ENCODE data around the gene DACH2.

Gene DACH2

GRCh38 chrX:86436116-86436515, 287.9 kb downstream of the DACH2 start:
- TF ChIP-seq FOXP2 (optimal IDR thresholded peaks at IDR 0.05; ENCODE audit: control extremely low read depth, extremely low read length, insufficient read depth) (no peak), POLR2AphosphoS5 (IDR thresholded peaks at IDR 0.05; ENCODE audit: borderline replicate concordance, low read depth, low read length) (no peak), EZH2 (IDR thresholded peaks at IDR 0.05) (no peak)
- H3K36me3 ChIP-seq (ENCODE audit: insufficient read depth, low read length), result no peaks in the 10 kb centered on the region
- no peak overlapping the region for H3K4me3 ChIP-seq
- no peaks in the 10 kb centered on the region for H3K9me3 ChIP-seq (ENCODE audit: low read depth, low read length)
- DNase-seq (ENCODE audit: low read depth, low spot score), result no peak
- H3K27ac ChIP-seq, result no peak overlapping the region
- no peak overlapping the region for H3K9ac ChIP-seq (ENCODE audit: insufficient read length)

GRCh38 chrX:86455495-86455894, 307.2 kb downstream of the DACH2 start:
- no peak overlapping the region for H3K27ac ChIP-seq
- no peak for TF ChIP-seq POLR2AphosphoS5 (IDR thresholded peaks at IDR 0.05; ENCODE audit: borderline replicate concordance, low read depth, low read length)
- no peak for TF ChIP-seq EZH2 (IDR thresholded peaks at IDR 0.05)
- TF ChIP-seq FOXP2 (optimal IDR thresholded peaks at IDR 0.05; ENCODE audit: control extremely low read depth, extremely low read length, insufficient read depth), result no peak
- H3K36me3 ChIP-seq (ENCODE audit: insufficient read depth, low read length), result no peaks in the 10 kb centered on the region
- DNase-seq (ENCODE audit: low read depth, low spot score), result no peak
- H3K9ac ChIP-seq (ENCODE audit: insufficient read length), result no peak overlapping the region
- H3K9me3 ChIP-seq (ENCODE audit: low read depth, low read length), result no peaks in the 10 kb centered on the region
- H3K4me3 ChIP-seq, result no peak overlapping the region

DNA sequence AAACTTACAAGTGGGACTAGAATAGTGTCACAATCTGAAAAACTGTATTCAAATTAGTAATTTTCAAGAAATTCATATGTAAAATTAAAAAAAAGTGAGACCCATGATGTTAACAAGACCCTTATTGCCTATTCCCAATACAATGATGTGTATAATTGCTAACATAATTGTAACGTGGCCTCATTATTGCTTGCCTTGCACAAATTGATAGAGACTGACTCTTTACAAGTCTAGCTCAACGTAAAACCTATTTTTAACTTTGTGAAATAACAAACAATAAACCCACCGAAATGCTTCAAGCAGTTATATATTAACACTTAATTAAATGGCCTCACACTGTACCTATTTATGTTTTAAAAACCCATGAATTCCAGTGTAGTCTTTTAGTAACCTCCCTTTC, 312.5 kb downstream of the DACH2 start:
- TF ChIP-seq FOXP2 (optimal IDR thresholded peaks at IDR 0.05; ENCODE audit: control extremely low read depth, extremely low read length, insufficient read depth), result no peak

DNA sequence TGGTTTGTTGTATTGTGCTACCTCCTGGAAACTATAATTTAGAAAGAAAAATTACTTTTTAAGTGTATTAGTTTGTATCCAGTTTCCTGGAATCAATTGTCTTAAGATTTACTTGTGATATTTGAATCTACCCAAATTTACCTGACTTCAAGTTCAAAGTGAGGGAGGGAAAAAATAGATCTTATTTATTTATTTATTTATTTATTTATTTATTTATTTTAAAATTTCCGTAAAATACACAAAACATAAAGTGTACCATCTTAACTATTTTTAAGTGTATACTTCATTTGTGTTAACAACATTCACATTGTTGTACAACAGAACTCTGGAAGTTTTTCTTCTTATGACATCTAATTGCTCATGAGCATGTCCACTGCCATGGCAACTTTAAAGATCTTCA, 356.0 kb downstream of the DACH2 start:
- Histone ChIP-seq H3K27ac (no peak overlapping the region), H3K9me3 (ENCODE audit: low read depth, low read length) (no peaks in the 10 kb centered on the region), H3K4me3 (no peak overlapping the region), H3K9ac (ENCODE audit: insufficient read length) (no peak overlapping the region), H3K36me3 (ENCODE audit: insufficient read depth, low read length) (no peaks in the 10 kb centered on the region)
- DNase-seq (ENCODE audit: low read depth, low spot score), result no peak
- TF ChIP-seq FOXP2 (optimal IDR thresholded peaks at IDR 0.05; ENCODE audit: control extremely low read depth, extremely low read length, insufficient read depth) (no peak), POLR2AphosphoS5 (IDR thresholded peaks at IDR 0.05; ENCODE audit: borderline replicate concordance, low read depth, low read length) (no peak), EZH2 (IDR thresholded peaks at IDR 0.05) (no peak)

More for the DNA sequence above, 312.5 kb downstream of the DACH2 start:
- no peak overlapping the region for H3K4me3 ChIP-seq
- H3K36me3 ChIP-seq (ENCODE audit: insufficient read depth, low read length), result no peaks in the 10 kb centered on the region
- H3K9me3 ChIP-seq (ENCODE audit: low read depth, low read length), result no peaks in the 10 kb centered on the region
- H3K27ac ChIP-seq, result no peak overlapping the region
- DNase-seq (ENCODE audit: low read depth, low spot score), result no peak
- H3K9ac ChIP-seq (ENCODE audit: insufficient read length), result no peak overlapping the region

DNA sequence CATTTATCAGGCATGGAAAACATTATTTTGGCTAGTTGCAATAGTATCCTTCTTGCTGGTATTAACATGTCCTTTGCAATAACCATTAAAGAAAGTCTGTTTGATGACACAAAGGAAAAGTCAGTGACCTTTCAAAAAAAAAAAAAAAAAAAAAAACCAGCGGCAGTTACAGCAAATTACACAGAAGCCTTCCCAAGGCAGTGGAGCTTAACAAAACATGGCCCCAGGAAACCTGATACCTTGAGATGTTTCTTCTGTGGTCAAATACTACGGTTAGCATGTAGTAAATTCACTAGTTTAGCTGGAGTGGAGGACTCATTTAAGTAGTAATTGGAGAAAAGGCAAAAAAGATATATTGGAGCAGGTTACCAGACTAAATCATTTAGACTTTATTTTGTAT, 359.1 kb downstream of the DACH2 start:
- no peaks in the 10 kb centered on the region for H3K9me3 ChIP-seq (ENCODE audit: low read depth, low read length)
- no peak overlapping the region for H3K4me3 ChIP-seq
- no peak overlapping the region for H3K9ac ChIP-seq (ENCODE audit: insufficient read length)
- no peak for TF ChIP-seq EZH2 (IDR thresholded peaks at IDR 0.05)
- no peak for TF ChIP-seq FOXP2 (optimal IDR thresholded peaks at IDR 0.05; ENCODE audit: control extremely low read depth, extremely low read length, insufficient read depth)
- TF ChIP-seq POLR2AphosphoS5 (IDR thresholded peaks at IDR 0.05; ENCODE audit: borderline replicate concordance, low read depth, low read length), result no peak
- H3K36me3 ChIP-seq (ENCODE audit: insufficient read depth, low read length), result no peaks in the 10 kb centered on the region
- no peak overlapping the region for H3K27ac ChIP-seq
- no peak for DNase-seq (ENCODE audit: low read depth, low spot score)

GRCh38 chrX:86579777-86580176, 431.5 kb downstream of the DACH2 start:
- Histone ChIP-seq H3K9ac (ENCODE audit: insufficient read length) (no peak overlapping the region), H3K27ac (no peak overlapping the region), H3K4me3 (no peak overlapping the region), H3K9me3 (ENCODE audit: low read depth, low read length) (no peaks in the 10 kb centered on the region), H3K36me3 (ENCODE audit: insufficient read depth, low read length) (no peaks in the 10 kb centered on the region)
- no peak for DNase-seq (ENCODE audit: low read depth, low spot score)
- TF ChIP-seq EZH2 (IDR thresholded peaks at IDR 0.05) (no peak), POLR2AphosphoS5 (IDR thresholded peaks at IDR 0.05; ENCODE audit: borderline replicate concordance, low read depth, low read length) (no peak), FOXP2 (optimal IDR thresholded peaks at IDR 0.05; ENCODE audit: control extremely low read depth, extremely low read length, insufficient read depth) (no peak)

- H3K36me3 ChIP-seq (ENCODE audit: insufficient read depth, low read length), result no peaks in the 10 kb centered on the region
- H3K4me3 ChIP-seq, result no peak overlapping the region
- no peak for TF ChIP-seq POLR2AphosphoS5 (IDR thresholded peaks at IDR 0.05; ENCODE audit: borderline replicate concordance, low read depth, low read length)
- H3K27ac ChIP-seq, result no peak overlapping the region
- no peak for DNase-seq (ENCODE audit: low read depth, low spot score)
- H3K9ac ChIP-seq (ENCODE audit: insufficient read length), result no peak overlapping the region
- no peaks in the 10 kb centered on the region for H3K9me3 ChIP-seq (ENCODE audit: low read depth, low read length)
These were observed 456.4 kb downstream of the DACH2 start for GRCh38 chrX:86604607-86605006.

GRCh38 chrX:86696951-86697350, 548.7 kb downstream of the DACH2 start:
- DNase-seq (ENCODE audit: low read depth, low spot score), result no peak
- Histone ChIP-seq H3K27ac (no peak overlapping the region), H3K9ac (ENCODE audit: insufficient read length) (no peak overlapping the region), H3K36me3 (ENCODE audit: insufficient read depth, low read length) (no peaks in the 10 kb centered on the region), H3K9me3 (ENCODE audit: low read depth, low read length) (no peaks in the 10 kb centered on the region), H3K4me3 (no peak overlapping the region)
- TF ChIP-seq POLR2AphosphoS5 (IDR thresholded peaks at IDR 0.05; ENCODE audit: borderline replicate concordance, low read depth, low read length) (no peak), FOXP2 (optimal IDR thresholded peaks at IDR 0.05; ENCODE audit: control extremely low read depth, extremely low read length, insufficient read depth) (no peak), EZH2 (IDR thresholded peaks at IDR 0.05) (no peak)

GRCh38 chrX:86711531-86712180, 563.4 kb downstream of the DACH2 start:
- no peak for DNase-seq (ENCODE audit: low read depth, low spot score)
- TF ChIP-seq EZH2 (IDR thresholded peaks at IDR 0.05) (no peak), POLR2AphosphoS5 (IDR thresholded peaks at IDR 0.05; ENCODE audit: borderline replicate concordance, low read depth, low read length) (no peak), FOXP2 (optimal IDR thresholded peaks at IDR 0.05; ENCODE audit: control extremely low read depth, extremely low read length, insufficient read depth) (no peak)
- Histone ChIP-seq H3K9ac (ENCODE audit: insufficient read length) (no peak overlapping the region), H3K4me3 (no peak overlapping the region), H3K9me3 (ENCODE audit: low read depth, low read length) (no peaks in the 10 kb centered on the region), H3K36me3 (ENCODE audit: insufficient read depth, low read length) (no peaks in the 10 kb centered on the region), H3K27ac (no peak overlapping the region)
